NCI-H1436 treated with DMSO at 0.1 percent for 48 hours (cell line): ENCODE data around the gene HAVCR2.
"Not testable (repeated sequence)": the region's sequence is repeated elsewhere in the genome, so short reads cannot be mapped to it uniquely, and the experiment has no call there.

ENCODE experiments used
- DNase-seq: peaks from one replicate; lab custom pipeline; 2025; lab: John Stamatoyannopoulos, UW

Gene HAVCR2

GRCh38 chr5:157088342-157088990, 20.4 kb downstream of the HAVCR2 start:
- DNase-seq = no peak

GRCh38 chr5:157086751-157087359, 22.0 kb downstream of the HAVCR2 start:
- DNase-seq = no peak

- no peak for DNase-seq
Observed at GRCh38 chr5:157085930-157086329, 22.9 kb downstream of the HAVCR2 start.

- DNase-seq = no peak
Observed at GRCh38 chr5:157080286-157080685, 28.6 kb downstream of the HAVCR2 start.

- DNase-seq = no peak
Observed at GRCh38 chr5:157076558-157076957, 32.3 kb downstream of the HAVCR2 start.

DNA sequence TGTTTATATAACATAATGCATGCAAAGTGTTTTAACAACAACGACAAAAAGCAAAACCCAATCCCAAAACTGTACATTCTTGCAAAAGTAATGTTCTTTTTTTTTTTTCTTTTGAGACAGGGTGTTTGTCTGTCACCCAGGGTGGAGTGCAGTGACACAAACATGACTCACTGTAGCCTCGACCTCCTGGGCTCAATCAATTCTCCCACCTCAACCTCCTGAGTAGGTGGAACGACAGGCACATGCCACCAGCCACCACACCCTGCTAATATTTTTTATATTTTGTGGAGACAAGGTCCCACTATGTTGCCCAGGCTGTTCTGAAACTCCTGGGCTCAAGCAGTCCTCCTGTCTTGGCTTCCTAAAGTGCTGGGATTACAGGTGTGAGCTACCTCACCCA, 36.3 kb downstream of the HAVCR2 start:
- DNase-seq = no peak

DNA sequence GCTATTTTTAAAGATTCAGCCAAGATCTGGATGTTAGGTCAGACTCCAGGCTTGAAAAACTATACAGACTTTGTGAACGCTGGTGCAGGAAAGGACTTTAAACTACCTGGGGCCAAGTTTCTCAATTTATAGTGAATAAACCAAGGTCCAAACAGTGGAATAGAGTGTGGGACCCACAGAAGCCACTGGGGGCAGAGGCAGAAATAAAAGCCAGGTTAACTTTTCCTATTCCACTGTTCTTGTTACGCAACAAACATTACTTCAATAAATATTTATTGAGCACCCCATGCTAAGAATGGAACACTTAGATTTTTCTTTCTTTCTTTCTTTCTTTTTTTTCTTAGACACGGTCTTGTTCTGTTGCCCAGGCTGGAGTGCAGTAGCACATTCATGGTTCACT, 38.9 kb downstream of the HAVCR2 start:
- no peak for DNase-seq

- no peak for DNase-seq
Observed at GRCh38 chr5:157068785-157069184, 40.1 kb downstream of the HAVCR2 start.

GRCh38 chr5:157068339-157068738, 40.5 kb downstream of the HAVCR2 start:
- DNase-seq = no peak

DNA sequence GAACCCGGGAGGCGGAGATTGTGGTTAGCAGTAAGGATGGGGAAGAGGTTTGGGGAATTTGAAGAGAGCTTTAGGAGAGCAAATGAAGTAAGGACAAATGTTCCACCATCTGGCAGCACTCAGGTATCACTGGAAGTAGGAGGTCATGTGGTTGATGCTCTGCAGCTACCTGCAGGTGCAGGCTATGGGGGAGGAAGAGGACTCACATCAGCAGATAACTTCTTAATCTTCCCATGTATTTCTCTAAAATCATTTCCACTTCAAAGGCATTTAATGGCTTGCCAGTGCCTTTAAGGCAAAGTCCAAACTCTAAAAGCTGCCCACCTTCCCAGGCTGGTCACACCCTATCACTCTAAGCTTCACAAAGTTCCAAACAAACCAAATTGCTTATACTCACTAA, 41.8 kb downstream of the HAVCR2 start:
- DNase-seq = no peak

DNA sequence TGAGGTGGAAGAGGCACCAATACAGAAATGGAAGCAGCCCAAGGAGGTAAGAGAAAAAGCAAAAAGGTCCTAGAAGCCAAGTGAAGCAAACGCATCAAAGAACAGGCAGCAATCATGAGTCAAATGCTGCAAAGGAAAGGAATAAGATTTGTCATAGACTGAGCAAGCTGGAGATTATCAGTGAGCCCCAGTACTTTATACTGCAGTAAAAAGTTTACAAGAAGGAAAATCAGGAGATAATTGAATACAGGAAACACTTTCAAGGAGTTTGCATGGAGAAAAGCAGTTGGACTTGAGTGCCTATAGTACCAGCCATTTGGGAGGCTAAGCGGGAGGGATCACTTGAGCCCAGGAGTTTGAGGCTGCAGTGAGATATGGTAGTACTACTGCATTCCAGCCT, 42.8 kb downstream of the HAVCR2 start:
- DNase-seq = no peak

- no peak for DNase-seq
Observed at GRCh38 chr5:157063776-157064430, 44.9 kb downstream of the HAVCR2 start.

- no peak for DNase-seq
Observed at GRCh38 chr5:157059891-157060290, 49.0 kb downstream of the HAVCR2 start.

GRCh38 chr5:157059093-157059539, 49.7 kb downstream of the HAVCR2 start, which contains the start of gene HAVCR1:
Gene HAVCR1 (minus strand): TSS chr5:157059116. CDS start chr5:157057943, 1,173 bp downstream.
- DNase-seq = no peak

GRCh38 chr5:157057459-157058370, 51.1 kb downstream of the HAVCR2 start:
- no peak for DNase-seq

DNA sequence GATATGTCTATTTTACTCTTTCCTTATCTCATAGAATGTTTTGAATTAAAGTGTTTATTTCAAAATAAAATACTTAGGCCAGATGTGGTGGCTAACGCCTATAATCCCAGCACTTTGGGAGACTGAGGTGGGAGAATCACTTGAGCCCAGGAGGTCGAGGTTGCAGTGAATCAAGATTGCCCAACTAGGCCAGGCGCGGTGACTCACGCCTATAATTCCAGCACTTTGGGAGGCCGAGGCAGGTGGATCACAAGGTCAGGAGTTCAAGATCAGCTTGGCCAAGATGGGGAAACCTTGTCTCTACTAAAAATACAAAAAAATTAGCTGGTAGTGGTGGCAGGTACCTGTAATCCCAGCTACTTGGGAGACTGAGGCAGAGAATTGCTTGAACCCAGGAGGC, 52.0 kb downstream of the HAVCR2 start:
- not testable (repeated sequence) for DNase-seq

DNA sequence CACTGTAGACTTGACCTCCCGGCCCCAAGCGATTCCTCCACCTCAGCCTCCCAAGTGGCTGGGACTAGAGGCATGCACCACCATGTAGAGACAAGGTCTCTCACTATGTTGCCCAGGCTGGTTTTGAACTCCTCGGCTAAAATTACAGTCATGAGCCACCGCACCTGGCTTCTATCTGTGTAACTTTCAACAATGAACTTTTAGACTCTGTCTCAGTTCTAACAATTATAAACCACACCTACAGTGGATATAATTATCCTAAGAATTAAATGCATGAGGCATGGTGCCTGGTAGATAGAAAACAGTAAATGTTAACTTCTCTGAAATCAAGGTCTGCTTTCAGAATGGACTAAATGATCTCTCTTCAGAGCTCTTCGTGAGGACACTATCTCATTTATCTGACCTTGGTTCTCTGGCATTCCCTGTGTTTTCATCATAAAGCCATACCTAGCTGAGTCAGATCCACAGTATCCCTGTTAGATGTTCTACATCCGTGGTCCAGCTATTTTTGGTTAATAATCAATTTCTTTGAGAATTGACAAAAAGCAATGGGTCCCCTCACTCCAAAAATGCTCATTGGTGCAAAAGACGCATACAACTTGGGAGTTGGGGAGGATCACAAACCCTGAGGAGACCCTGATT, 57.1 kb downstream of the HAVCR2 start:
- no peak for DNase-seq

DNA sequence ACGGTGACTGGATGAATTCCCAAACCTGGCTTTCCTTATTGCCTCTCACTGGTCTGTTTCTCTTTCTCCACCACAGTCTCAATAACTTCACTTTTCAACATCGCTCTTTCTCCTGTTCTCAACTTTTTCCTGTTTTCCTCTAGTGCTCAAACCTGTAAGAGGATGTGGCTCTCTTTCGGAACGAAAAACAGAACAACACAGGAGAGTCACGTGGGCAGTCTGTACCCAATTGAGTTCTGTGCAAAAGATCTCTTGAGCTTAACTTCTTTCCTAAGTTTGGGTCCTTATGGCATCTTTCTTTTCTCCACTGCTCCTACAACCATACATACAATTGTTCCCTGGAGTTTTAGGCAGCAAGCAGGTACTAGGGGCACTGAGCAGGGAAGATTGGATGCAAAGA, 58.8 kb downstream of the HAVCR2 start:
- no peak for DNase-seq

- DNase-seq = no peak
Observed at GRCh38 chr5:157049605-157050004, 59.2 kb downstream of the HAVCR2 start.

DNA sequence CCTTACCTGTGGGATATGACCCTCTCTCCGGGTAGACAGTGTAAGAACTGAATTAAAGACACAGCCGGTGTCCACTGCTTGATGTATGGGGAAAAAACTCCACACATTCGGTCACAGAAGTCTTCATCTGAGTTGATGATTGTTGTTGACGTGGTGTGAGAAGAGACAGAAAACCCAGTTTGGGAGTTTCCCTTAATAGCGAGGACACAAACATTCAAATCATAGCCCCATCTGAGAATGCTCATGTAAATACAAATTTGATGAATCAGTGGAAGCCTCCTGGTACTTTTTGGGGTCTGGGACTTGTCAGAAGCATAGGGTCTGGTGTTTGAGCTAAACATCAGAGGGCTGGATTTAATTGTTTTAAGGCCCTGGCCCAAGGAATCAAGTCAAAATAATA, 60.9 kb downstream of the HAVCR2 start:
- no peak for DNase-seq

GRCh38 chr5:157047016-157047415, 61.8 kb downstream of the HAVCR2 start:
- DNase-seq = not testable (repeated sequence)

GRCh38 chr5:157046041-157046440, 62.8 kb downstream of the HAVCR2 start:
- no peak for DNase-seq
